Mesenchymal stem cell (in vitro differentiated cells and primary cell): ENCODE measurements around the gene KASH5.

Source experiments
- DNase-seq: peaks from one replicate; pipeline ENCODE4 v3.0.0-alpha.2; 2013
- H2AFZ ChIP-seq: one replicate; pipeline ENCODE4 v1.6.1; 2013; ENCODE audit warnings: low read depth, mild to moderate bottlenecking, control low read depth, inconsistent platforms, low read length, moderate library complexity
- H2AK5ac ChIP-seq: 2 replicates; pipeline ENCODE4 v1.6.1; 2013; ENCODE audit warnings: low read length, moderate library complexity, mild to moderate bottlenecking, inconsistent platforms; ENCODE audit not compliant: severe bottlenecking
- H2BK120ac ChIP-seq: one replicate; pipeline ENCODE4 v1.6.1; 2013; ENCODE audit warnings: low read depth, mild to moderate bottlenecking, inconsistent platforms, low read length, moderate library complexity
- H2BK12ac ChIP-seq, 2 experiments: one replicate each; pipeline ENCODE4 v1.6.1; 2013; ENCODE audit warnings: inconsistent platforms in 2 of 2, low read length in 2 of 2, mild to moderate bottlenecking in 2 of 2, moderate library complexity in 2 of 2, control low read depth in 1 of 2
- H2BK15ac ChIP-seq: one replicate; pipeline ENCODE4 v1.6.1; 2013; ENCODE audit warnings: mild to moderate bottlenecking, low read depth, inconsistent platforms; ENCODE audit not compliant: poor library complexity, severe bottlenecking
- H2BK5ac ChIP-seq: 2 replicates; pipeline ENCODE4 v1.6.1; 2013; ENCODE audit warnings: low read depth, mild to moderate bottlenecking, low read length, control low read depth, inconsistent platforms; ENCODE audit not compliant: poor library complexity, severe bottlenecking
- H3K14ac ChIP-seq, 2 experiments: one replicate each; pipeline ENCODE4 v1.6.1; 2013; ENCODE audit warnings: inconsistent platforms in 2 of 2, low read length in 2 of 2, control low read depth in 1 of 2, mild to moderate bottlenecking in 1 of 2, moderate library complexity in 1 of 2
- H3K18ac ChIP-seq, 2 experiments: one replicate each; pipeline ENCODE4 v1.6.1; 2013; ENCODE audit warnings: inconsistent platforms in 2 of 2, low read length in 2 of 2, control low read depth in 1 of 2, low read depth in 1 of 2, mild to moderate bottlenecking in 1 of 2
- H3K23ac ChIP-seq, 2 experiments: one replicate each; pipeline ENCODE4 v1.6.1; 2013; ENCODE audit warnings: inconsistent platforms in 2 of 2, low read length in 2 of 2, mild to moderate bottlenecking in 2 of 2, moderate library complexity in 2 of 2, control low read depth in 1 of 2
- H3K27ac ChIP-seq: 2 replicates; pipeline ENCODE4 v1.5.1; 2013; ENCODE audit warnings: mild to moderate bottlenecking, moderate library complexity, low read length, control low read depth, inconsistent platforms; ENCODE audit not compliant: poor library complexity, severe bottlenecking
- H3K27me3 ChIP-seq, 2 experiments: 2 replicates each; pipeline versions ENCODE4 v1.6.1 to v1.7.0; 2013; ENCODE audit warnings: low read length in 2 of 2, mild to moderate bottlenecking in 2 of 2, moderate library complexity in 2 of 2, control low read depth in 1 of 2, inconsistent platforms in 1 of 2; ENCODE audit not compliant: control insufficient read depth in 1 of 2, insufficient read depth in 1 of 2
- H3K36me3 ChIP-seq, 2 experiments: 2 replicates each; pipeline versions ENCODE4 v1.6.1 to v1.7.0; 2013; ENCODE audit warnings: low read length in 2 of 2, control low read depth in 1 of 2, inconsistent platforms in 1 of 2, low read depth in 1 of 2, mild to moderate bottlenecking in 1 of 2; ENCODE audit not compliant: insufficient read depth in 2 of 2, control insufficient read depth in 1 of 2
- H3K4ac ChIP-seq, 2 experiments: one replicate each; pipeline ENCODE4 v1.6.1; 2013; ENCODE audit warnings: inconsistent platforms in 2 of 2, low read length in 2 of 2, mild to moderate bottlenecking in 2 of 2, moderate library complexity in 2 of 2, control low read depth in 1 of 2, low read depth in 1 of 2
- H3K4me1 ChIP-seq: 2 replicates; pipeline ENCODE4 v1.6.1; 2013; ENCODE audit warnings: low read depth, low read length, control low read depth; ENCODE audit not compliant: control insufficient read depth, insufficient read depth
- H3K4me2 ChIP-seq: 2 replicates; pipeline ENCODE4 v1.6.1; 2013; ENCODE audit warnings: low read length, mild to moderate bottlenecking, inconsistent platforms; ENCODE audit not compliant: poor library complexity, severe bottlenecking
- H3K4me3 ChIP-seq, 2 experiments: 2 replicates each; pipeline versions ENCODE4 v1.5.1 to v1.7.0; 2013; ENCODE audit warnings: low read length in 2 of 2, mild to moderate bottlenecking in 2 of 2, control low read depth in 1 of 2, low read depth in 1 of 2; ENCODE audit not compliant: insufficient read depth in 1 of 2
- H3K79me1 ChIP-seq: replicated peaks from 2 replicates; pipeline ENCODE4 v1.6.1; 2013; ENCODE audit warnings: mild to moderate bottlenecking, control low read depth, low read length, inconsistent platforms; ENCODE audit not compliant: poor library complexity, severe bottlenecking
- H3K9ac ChIP-seq: 2 replicates; pipeline ENCODE4 v1.7.0; 2013; ENCODE audit warnings: mild to moderate bottlenecking, low read length, moderate library complexity
- H3K9me3 ChIP-seq: 2 replicates; pipeline ENCODE4 v1.7.0; 2013; ENCODE audit warnings: mild to moderate bottlenecking, low read length; ENCODE audit not compliant: control insufficient read depth
- H4K8ac ChIP-seq: one replicate; pipeline ENCODE4 v1.6.1; 2013; ENCODE audit warnings: inconsistent platforms, mild to moderate bottlenecking, low read length, moderate library complexity
- H4K91ac ChIP-seq: one replicate; pipeline ENCODE4 v1.6.1; 2013; ENCODE audit warnings: mild to moderate bottlenecking, low read length, inconsistent platforms
- WGBS: methylation state at CpG from one replicate; pipeline ENCODE4 v1.1.7; 2013; ENCODE audit warnings: mixed read lengths; 5-methylcytosine and 5-hydroxymethylcytosine counted together

Gene KASH5

GRCh38 chr19:49359851-49360820 lies 27.9 kb upstream of the KASH5 start:
- Histone ChIP-seq H3K14ac (no peak overlapping the region), H4K8ac (no peak overlapping the region), H3K79me1 (peaks cover 31% of the 10 kb centered on the region), H3K23ac (no peak overlapping the region), H4K91ac (no peak overlapping the region), H2AK5ac (peak overlapping the region; percentile 76), H3K18ac (peak overlapping the region in 1 of 2 experiments; percentile 97), H3K4me3 (no peak overlapping the region), H2BK5ac (no peak overlapping the region), H3K9ac (no peak overlapping the region), H3K9me3 (no peaks in the 10 kb centered on the region), H3K4ac (peak overlapping the region in 1 of 2 experiments; percentile 15), H2BK15ac (no peak overlapping the region), H2BK12ac (no peak overlapping the region), H2AFZ (no peak overlapping the region), H2BK120ac (no peak overlapping the region), H3K4me2 (peak overlapping the region; percentile 72), H3K27ac (no peak overlapping the region), H3K4me1 (peaks cover 28% of the 10 kb centered on the region), H3K36me3 (peaks cover 23 to 45% of the 10 kb centered on the region in 2 experiments), H3K27me3 (no peaks in the 10 kb centered on the region)
- peak; percentile 13 for DNase-seq
- 87% methylated on average over 12 of the region's 17 CpGs for WGBS

GRCh38 chr19:49361438-49362047 lies 26.5 kb upstream of the KASH5 start:
- WGBS, result 0% methylated on average over 27 of the region's 27 CpGs

GRCh38 chr19:49362048-49362928 lies 25.8 kb upstream of the KASH5 start, which contains the start of gene TEAD2:
Gene TEAD2 (minus strand): TSS chr19:49362416. CDS start chr19:49360075, 2,341 bp downstream.
- Histone ChIP-seq H2BK5ac (peak within 1 kb of the TSS; percentile 84), H3K23ac (peak within 1 kb of the TSS in 1 of 2 experiments; percentile 75), H4K91ac (peak within 1 kb of the TSS; percentile 97), H2AK5ac (peak within 1 kb of the TSS; percentile 93), H2BK15ac (peak within 1 kb of the TSS; percentile 94), H3K79me1 (peaks cover 13% of the 10 kb centered on the region), H3K4ac (peak within 1 kb of the TSS; percentile 100), H3K4me2 (peak within 1 kb of the TSS; percentile 79), H3K36me3 (peaks cover 11 to 27% of the 10 kb centered on the region in 2 experiments), H3K4me1 (peaks cover 17% of the 10 kb centered on the region), H2AFZ (peak within 1 kb of the TSS; percentile 23), H3K14ac (peak within 1 kb of the TSS; percentile 92 to 98), H3K27me3 (no peaks in the 10 kb centered on the region), H3K18ac (peak within 1 kb of the TSS; percentile 92 to 100), H3K9ac (peak within 1 kb of the TSS; percentile 93), H3K27ac (peak within 1 kb of the TSS; percentile 96), H4K8ac (peak within 1 kb of the TSS; percentile 100), H3K4me3 (peak within 1 kb of the TSS; percentile 83 to 90), H2BK12ac (peak within 1 kb of the TSS; percentile 72 to 93), H3K9me3 (no peaks in the 10 kb centered on the region), H2BK120ac (peak within 1 kb of the TSS; percentile 97)
- 1% methylated on average over 48 of the region's 52 CpGs for WGBS
- DNase-seq, result peak; percentile 78

More at GRCh38 chr19:49361438-49362047, 26.5 kb upstream of the KASH5 start:
- Histone ChIP-seq H2AK5ac (peak overlapping the region; percentile 93), H2BK15ac (peak overlapping the region; percentile 94), H2BK12ac (peak overlapping the region; percentile 72 to 93), H4K91ac (peak overlapping the region; percentile 97), H3K4me2 (peak overlapping the region; percentile 79), H2BK5ac (peak overlapping the region; percentile 84), H3K4ac (peak overlapping the region; percentile 100), H3K36me3 (peaks cover 17 to 34% of the 10 kb centered on the region in 2 experiments), H2AFZ (peak overlapping the region; percentile 23), H3K4me1 (peaks cover 24% of the 10 kb centered on the region), H3K4me3 (peak overlapping the region; percentile 83 to 90), H4K8ac (peak overlapping the region; percentile 100), H3K9ac (peak overlapping the region; percentile 93), H3K27me3 (no peaks in the 10 kb centered on the region), H3K9me3 (no peaks in the 10 kb centered on the region), H3K23ac (peak overlapping the region in 1 of 2 experiments; percentile 75), H3K79me1 (peaks cover 21% of the 10 kb centered on the region), H2BK120ac (peak overlapping the region; percentile 97), H3K27ac (peak overlapping the region; percentile 96), H3K14ac (peak overlapping the region in 1 of 2 experiments; percentile 98), H3K18ac (peak overlapping the region; percentile 92 to 100)
- DNase-seq, result peak; percentile 93
